BLaER1 (cell line): Measurements from ENCODE around the gene OR4F17.
"Not testable (repeated sequence)": the region's sequence is repeated elsewhere in the genome, so short reads cannot be mapped to it uniquely, and the experiment has no call there.

Experiments used
- H3K27ac ChIP-seq: shearing (Covaris generic); formaldehyde crosslinking; 2 replicates; pipeline ENCODE4 v1.8.1; 2022
- H3K27me3 ChIP-seq: shearing (Covaris generic); formaldehyde crosslinking; 2 replicates; pipeline ENCODE4 v1.8.1; 2022
- H3K36me3 ChIP-seq: shearing (Covaris generic); formaldehyde crosslinking; 2 replicates; pipeline ENCODE4 v1.8.1; 2022
- H3K4me1 ChIP-seq: shearing (Covaris generic); formaldehyde crosslinking; 2 replicates; pipeline ENCODE4 v1.8.1; 2022
- H3K4me2 ChIP-seq: shearing (Covaris generic); formaldehyde crosslinking; 2 replicates; pipeline ENCODE4 v1.8.1; 2022
- H3K4me3 ChIP-seq: shearing (Covaris generic); formaldehyde crosslinking; 2 replicates; pipeline ENCODE4 v1.8.1; 2022
- H3K9ac ChIP-seq: shearing (Covaris generic); formaldehyde crosslinking; 2 replicates; pipeline ENCODE4 v1.8.1; 2022
- H3K9me3 ChIP-seq: shearing (Covaris generic); formaldehyde crosslinking; 2 replicates; pipeline ENCODE4 v1.8.1; 2022
- H4K20me1 ChIP-seq: shearing (Covaris generic); formaldehyde crosslinking; 2 replicates; pipeline ENCODE4 v1.8.1; 2022

The OR4F17 gene, protein sequence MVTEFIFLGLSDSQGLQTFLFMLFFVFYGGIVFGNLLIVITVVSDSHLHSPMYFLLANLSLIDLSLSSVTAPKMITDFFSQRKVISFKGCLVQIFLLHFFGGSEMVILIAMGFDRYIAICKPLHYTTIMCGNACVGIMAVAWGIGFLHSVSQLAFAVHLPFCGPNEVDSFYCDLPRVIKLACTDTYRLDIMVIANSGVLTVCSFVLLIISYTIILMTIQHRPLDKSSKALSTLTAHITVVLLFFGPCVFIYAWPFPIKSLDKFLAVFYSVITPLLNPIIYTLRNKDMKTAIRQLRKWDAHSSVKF

GRCh38 chr19:106804-107203 lies at the start of gene OR4F17:
Gene OR4F17 (plus strand): TSS chr19:107104. CDS start chr19:110679, 3,575 bp downstream.
- not testable (repeated sequence) for H3K4me2 ChIP-seq, H3K36me3 ChIP-seq, H3K9ac ChIP-seq, H3K27me3 ChIP-seq, H3K4me3 ChIP-seq, H3K9me3 ChIP-seq, H4K20me1 ChIP-seq, H3K27ac ChIP-seq, H3K4me1 ChIP-seq

DNA sequence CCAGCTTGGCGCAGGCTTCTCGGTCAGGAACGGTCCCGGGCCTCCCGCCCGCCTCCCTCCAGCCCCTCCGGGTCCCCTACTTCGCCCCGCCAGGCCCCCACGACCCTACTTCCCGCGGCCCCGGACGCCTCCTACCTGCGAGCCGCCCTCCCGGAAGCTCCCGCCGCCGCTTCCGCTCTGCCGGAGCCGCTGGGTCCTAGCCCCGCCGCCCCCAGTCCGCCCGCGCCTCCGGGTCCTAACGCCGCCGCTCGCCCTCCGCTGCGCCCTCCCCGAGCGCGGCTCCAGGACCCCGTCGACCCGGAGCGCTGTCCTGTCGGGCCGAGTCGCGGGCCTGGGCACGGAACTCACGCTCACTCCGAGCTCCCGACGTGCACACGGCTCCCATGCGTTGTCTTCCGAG lies 36.1 kb upstream of the OR4F17 start:
- not testable (repeated sequence) for H3K27me3 ChIP-seq, H3K4me2 ChIP-seq, H3K27ac ChIP-seq, H3K4me3 ChIP-seq, H3K36me3 ChIP-seq, H4K20me1 ChIP-seq, H3K4me1 ChIP-seq, H3K9ac ChIP-seq, H3K9me3 ChIP-seq

GRCh38 chr19:82864-83263 lies 24.0 kb upstream of the OR4F17 start:
- H3K4me1 ChIP-seq, H3K27ac ChIP-seq, H4K20me1 ChIP-seq, H3K27me3 ChIP-seq, H3K9ac ChIP-seq, H3K4me2 ChIP-seq, H3K4me3 ChIP-seq, H3K9me3 ChIP-seq, H3K36me3 ChIP-seq: not testable (repeated sequence)

DNA sequence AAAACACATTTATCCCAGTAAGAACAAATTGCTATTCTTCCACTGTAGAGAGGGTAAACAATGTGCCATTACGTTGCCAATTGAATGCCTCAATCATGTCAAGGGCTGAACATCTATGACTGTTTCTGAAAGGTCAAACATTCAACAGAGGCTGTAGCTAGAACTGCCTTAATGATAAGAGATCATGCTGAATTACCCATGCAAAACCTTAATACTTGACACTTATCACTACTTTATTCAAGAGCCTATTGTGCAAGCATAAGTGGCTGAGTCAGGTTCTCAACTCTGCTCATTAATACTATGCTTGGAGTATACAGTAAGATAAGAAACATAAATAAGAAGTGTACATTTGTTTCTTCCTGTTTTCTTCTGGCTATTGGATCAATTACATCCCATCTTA lies 23.3 kb upstream of the OR4F17 start:
- not testable (repeated sequence) for H4K20me1 ChIP-seq, H3K9ac ChIP-seq, H3K4me3 ChIP-seq

DNA sequence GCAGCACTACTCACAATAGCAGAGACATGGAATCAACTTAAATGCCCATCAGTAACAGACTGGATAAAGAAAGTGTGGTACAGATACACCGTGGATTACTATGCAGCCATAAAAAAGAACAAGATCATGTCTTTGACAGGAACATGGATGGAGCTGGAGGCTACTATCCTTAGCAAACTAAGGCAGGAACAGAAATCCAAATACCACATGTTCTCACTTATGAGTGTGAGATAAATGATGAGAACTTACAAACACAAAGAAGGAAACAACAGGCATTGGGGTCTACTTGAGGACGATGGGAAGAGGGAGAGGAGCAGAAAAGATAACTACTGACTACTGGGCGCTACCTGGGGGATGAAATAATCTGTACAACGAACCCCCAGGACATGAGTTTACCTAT lies 16.2 kb upstream of the OR4F17 start:
- not testable (repeated sequence) for H3K4me2 ChIP-seq, H3K9ac ChIP-seq, H3K9me3 ChIP-seq, H3K4me3 ChIP-seq, H4K20me1 ChIP-seq, H3K4me1 ChIP-seq, H3K27ac ChIP-seq, H3K36me3 ChIP-seq, H3K27me3 ChIP-seq

More for the DNA sequence above, 23.3 kb upstream of the OR4F17 start:
- H3K4me2 ChIP-seq, H3K36me3 ChIP-seq, H3K27me3 ChIP-seq, H3K4me1 ChIP-seq, H3K27ac ChIP-seq, H3K9me3 ChIP-seq: not testable (repeated sequence)

DNA sequence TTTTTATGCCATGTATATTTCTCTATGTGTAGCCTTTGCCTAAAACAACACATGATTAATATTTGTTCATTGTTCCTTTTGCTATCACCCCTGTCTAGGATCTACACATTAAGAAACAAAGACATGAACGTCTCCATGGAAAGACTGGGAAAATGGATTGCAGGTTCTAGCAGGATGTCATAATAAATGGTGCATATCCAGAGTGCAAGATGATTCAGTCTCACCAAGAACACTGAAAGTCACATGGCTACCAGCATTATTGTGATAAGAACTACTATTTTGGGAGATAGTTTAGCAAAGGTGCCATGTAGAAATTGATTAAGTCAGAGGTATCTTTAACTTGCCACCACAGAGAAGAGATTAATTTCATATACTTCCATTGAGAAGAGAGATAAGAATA lies 12.1 kb upstream of the OR4F17 start:
- H3K27ac ChIP-seq, H3K4me3 ChIP-seq, H3K36me3 ChIP-seq, H3K9ac ChIP-seq, H3K27me3 ChIP-seq, H4K20me1 ChIP-seq, H3K9me3 ChIP-seq, H3K4me1 ChIP-seq, H3K4me2 ChIP-seq: not testable (repeated sequence)

DNA sequence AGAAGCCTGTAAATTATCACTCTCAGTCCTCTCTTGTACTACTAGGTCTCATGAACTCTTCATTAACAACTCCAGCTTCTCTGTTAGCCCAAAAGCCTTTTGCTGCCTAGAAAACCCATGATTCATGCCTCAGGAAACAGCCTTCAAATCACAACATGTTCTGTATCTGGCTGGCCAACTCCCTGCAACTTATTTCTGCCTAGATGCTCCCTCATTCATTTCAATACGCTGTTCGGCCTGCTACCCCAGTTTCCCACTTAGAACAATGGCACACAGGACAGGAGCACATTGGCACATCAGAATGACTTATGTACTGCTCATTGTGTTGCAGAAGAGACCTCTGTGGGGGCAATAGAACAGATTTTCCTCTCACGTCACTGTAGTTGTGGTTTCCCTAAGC lies 9.3 kb upstream of the OR4F17 start:
- H3K4me2 ChIP-seq, H3K9ac ChIP-seq, H3K4me3 ChIP-seq, H3K27me3 ChIP-seq, H3K9me3 ChIP-seq, H3K27ac ChIP-seq, H3K36me3 ChIP-seq, H4K20me1 ChIP-seq, H3K4me1 ChIP-seq: not testable (repeated sequence)

- H3K27ac ChIP-seq, H3K4me3 ChIP-seq, H3K4me2 ChIP-seq, H3K27me3 ChIP-seq, H4K20me1 ChIP-seq, H3K9ac ChIP-seq, H3K9me3 ChIP-seq, H3K36me3 ChIP-seq, H3K4me1 ChIP-seq: not testable (repeated sequence)
Observed at GRCh38 chr19:120443-121140, 13.7 kb downstream of the OR4F17 start.
